GM18519 (cell line): ENCODE data around the gene ZNF69.
"Not testable (repeated sequence)": the region's sequence is repeated elsewhere in the genome, so short reads cannot be mapped to it uniquely, and the experiment has no call there.

Experiments
- ATAC-seq: cut with Tn5 transposase; IDR thresholded peaks from one replicate; pipeline ENCODE4 v1.9.1; 2021; ENCODE audit warnings: mild to moderate bottlenecking, moderate library complexity; ENCODE audit not compliant: unreplicated experiment, low FRiP score

Gene ZNF69

GRCh38 chr19:11890634-11891033 lies 3.1 kb downstream of the ZNF69 start:
- ATAC-seq = no peak

- ATAC-seq = no peak
Observed at GRCh38 chr19:11894851-11895250, 7.3 kb downstream of the ZNF69 start.

DNA sequence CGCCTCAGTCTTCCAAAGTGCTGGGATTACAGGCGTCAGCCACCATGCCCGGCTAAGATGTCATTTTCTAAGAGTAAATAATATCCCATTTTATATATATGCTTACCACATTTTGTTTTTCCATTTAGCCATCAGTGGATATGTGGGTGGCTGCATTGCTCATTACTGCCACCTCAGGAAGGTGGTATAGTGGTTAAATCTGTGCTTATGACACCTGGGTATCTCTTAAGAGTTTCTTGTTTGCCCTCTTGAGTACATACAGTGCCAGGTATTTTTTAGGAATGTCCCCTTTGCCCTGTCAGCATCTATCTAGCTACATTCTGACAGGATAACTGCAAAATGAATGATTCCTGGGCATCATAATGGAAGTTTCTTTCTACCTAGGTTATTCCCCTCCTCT lies 14.6 kb downstream of the ZNF69 start:
- ATAC-seq = no peak

- no peak for ATAC-seq
Observed at GRCh38 chr19:11905928-11906327, 18.3 kb downstream of the ZNF69 start.

DNA sequence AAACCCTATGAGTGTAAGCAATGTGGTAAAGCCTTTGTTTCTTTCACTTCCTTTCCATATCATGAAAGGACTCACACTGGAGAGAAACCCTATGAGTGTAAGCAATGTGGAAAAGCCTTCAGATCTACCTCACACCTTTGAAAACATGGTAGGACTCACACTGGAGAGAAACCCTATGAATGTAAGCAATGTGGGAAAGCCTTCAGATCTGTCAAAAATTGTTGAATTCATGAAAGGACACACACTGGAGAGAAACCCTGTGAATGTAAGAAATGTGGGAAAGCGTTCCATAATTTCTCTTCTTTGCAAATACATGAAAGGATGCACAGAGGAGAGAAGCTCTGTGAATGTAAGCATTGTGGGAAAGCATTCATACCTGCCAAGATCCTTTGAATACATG lies 24.4 kb downstream of the ZNF69 start:
- ATAC-seq = not testable (repeated sequence)

DNA sequence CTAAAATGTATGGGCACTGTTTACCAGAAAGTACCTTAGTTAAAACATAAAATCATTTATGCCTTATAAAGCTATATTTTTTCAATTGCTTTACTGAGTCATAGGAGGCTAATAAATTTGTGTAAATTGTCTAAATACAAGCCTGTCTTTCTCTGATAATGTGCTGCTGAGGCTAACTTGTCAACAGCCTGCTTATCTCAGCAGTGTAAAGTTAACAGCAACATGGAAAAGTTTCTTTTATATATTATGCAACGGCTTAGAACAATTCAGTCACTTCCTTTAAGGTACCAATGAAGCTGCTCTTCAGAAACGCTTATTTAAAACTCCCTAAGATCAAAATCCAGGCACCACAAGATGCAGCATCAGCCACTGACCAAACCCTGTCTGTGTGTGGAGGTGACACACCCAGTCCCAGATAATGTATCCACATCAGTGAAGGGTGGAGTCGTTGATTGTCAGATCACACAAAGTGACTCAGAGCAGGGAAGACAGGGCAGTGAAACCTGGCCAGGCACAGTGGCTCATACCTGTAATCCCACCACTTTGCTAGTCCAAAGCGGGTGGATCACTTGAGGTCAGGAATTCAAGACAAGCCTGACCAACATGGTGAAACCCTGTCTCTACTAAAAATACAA lies 27.0 kb downstream of the ZNF69 start:
- not testable (repeated sequence) for ATAC-seq

DNA sequence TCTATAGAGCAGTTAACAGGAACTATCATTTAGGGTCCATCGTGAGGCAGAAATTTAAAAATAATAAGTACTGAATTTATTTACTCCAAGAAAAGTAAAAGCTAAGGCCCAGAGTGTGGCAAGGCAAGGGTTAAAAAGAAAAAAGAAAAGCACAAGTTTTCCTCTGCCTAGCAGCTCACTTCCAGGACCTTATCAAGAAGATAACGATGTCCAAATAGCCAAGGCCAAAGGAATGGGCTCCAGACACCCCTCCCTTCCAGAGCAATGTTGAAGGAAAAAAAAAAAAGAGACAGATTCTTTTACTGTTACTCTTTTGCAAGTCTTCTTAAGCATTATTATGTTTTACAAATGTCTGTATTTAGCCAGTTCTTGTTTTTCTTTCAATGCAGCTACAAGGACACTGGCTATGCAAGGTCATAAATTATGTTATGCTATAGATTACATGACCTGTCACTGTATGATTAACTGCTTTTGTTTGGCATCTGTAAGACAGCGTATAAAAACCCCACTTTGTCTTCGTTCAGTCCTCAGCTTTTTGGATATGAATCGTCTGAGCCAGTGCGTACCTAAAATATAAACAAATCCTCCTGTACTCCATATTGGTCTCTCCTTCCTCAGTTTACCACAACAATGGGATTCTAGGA lies 34.4 kb downstream of the ZNF69 start:
- no peak for ATAC-seq

DNA sequence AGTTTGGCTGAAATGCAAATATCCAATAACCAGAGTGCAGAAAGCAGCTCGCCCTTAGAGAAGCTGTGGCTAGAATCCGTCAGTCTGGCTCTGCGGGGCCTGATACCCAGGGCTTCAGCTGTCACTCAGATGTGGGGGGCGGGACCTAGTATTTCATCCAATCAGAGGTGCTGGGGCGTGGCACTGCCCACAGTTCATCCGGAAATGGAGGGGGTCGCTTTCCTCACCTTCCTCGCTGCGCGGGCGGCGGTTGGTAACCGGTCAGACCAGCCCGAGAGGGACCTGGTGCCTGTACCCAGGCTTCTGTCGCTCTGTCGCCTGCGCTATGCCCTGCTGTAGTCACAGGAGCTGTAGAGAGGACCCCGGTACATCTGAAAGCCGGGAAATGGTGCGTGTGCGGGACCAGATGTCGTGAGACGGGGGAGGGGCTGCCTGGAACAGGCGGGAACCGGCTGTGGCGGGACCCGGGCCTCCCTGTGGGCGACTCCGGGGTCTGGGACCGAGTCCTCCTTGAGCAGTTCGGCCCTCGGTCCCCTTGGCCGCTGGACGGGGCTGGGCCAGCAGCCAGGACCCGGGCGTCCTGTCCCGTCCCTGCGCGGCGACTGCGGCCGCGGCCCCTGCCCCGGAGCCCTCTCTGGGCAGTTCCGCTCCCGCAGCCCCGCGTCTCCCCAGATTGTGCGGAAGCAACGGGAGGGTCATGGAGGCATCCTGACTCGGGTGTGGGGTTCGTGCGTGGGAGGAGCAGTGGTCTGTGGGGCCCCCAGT lies 37.5 kb downstream of the ZNF69 start, which contains the start of gene ZNF700:
ZNF700 (plus strand) TSS at position 222 of the 765 bp plus-strand sequence; CDS start at position 326, 104 bp downstream.
- ATAC-seq = peak; percentile 56

- ATAC-seq = not testable (repeated sequence)
Observed at GRCh38 chr19:11925651-11926187, 38.1 kb downstream of the ZNF69 start.

GRCh38 chr19:11927227-11927626 lies 39.6 kb downstream of the ZNF69 start:
- ATAC-seq = no peak

DNA sequence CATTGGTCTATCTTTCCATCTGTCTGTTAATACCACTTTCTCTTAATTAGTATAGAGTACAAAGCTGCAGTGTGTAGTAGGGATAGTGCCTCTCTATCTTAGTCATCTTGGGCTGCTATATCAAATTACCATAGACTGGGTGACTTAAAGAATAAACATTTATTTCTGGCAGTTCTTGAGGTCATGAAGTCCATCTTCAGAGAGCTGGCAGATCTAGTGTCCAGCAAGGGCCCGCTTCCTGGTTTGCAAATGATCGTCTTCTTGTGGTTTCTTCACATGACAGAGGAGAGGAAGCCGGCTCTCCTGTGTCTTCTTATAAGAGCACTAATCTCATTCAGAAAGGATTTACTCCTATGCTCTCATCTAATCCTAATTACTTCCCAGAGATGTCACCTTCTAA lies 43.5 kb downstream of the ZNF69 start:
- ATAC-seq = no peak

GRCh38 chr19:11931513-11931912 lies 43.9 kb downstream of the ZNF69 start:
- no peak for ATAC-seq

DNA sequence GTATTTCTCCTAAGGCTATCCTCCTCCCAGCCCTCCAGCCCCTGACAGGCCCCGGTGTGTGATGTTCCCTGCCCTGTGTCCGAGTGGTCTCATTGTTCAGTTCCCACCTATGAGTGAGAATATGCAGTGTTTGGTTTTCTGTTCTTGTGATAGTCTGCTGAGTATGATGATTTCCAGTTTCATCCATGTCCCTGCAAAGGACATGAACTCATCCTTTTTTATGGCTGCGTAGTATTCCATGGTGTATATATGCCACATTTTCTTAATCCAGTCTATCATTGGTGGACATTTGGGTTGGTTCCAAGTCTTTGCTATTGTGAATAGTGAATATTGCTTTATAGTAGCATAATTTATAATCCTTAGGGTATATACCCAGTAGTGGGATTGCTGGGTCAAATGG lies 48.2 kb downstream of the ZNF69 start:
- ATAC-seq = not testable (repeated sequence)

- not testable (repeated sequence) for ATAC-seq
Observed at GRCh38 chr19:11938383-11938782, 50.8 kb downstream of the ZNF69 start.

GRCh38 chr19:11941361-11941887 lies 53.8 kb downstream of the ZNF69 start:
- ATAC-seq = not testable (repeated sequence)

- ATAC-seq = no peak
Observed at GRCh38 chr19:11942008-11942842, 54.6 kb downstream of the ZNF69 start.

- no peak for ATAC-seq
Observed at GRCh38 chr19:11942843-11943108, 55.2 kb downstream of the ZNF69 start.

- ATAC-seq = no peak
Observed at GRCh38 chr19:11944656-11945055, 57.1 kb downstream of the ZNF69 start.

- no peak for ATAC-seq
Observed at GRCh38 chr19:11948646-11949045, 61.1 kb downstream of the ZNF69 start.

DNA sequence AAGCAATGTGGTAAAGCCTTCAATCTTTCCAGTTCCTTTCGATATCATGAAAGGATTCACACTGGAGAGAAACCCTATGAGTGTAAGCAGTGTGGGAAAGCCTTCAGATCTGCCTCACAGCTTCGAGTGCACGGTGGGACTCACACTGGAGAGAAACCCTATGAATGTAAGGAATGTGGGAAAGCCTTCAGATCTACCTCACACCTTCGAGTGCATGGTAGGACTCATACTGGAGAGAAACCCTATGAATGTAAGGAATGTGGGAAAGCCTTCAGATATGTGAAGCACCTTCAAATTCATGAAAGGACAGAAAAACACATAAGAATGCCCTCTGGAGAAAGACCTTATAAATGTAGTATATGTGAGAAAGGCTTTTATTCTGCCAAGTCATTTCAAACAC lies 61.6 kb downstream of the ZNF69 start:
- ATAC-seq = no peak
